Vagina (tissue), 2 donors: Measurements from ENCODE around the gene ASCC2. TPM values are rescaled to one million over a fixed set of nuclear protein-coding genes. Genes with fewer than 3 reads are reported as not detected.

Experiments used
- DNase-seq, 2 donors: peaks; one replicate each; pipeline ENCODE4 v3.0.0-alpha.2; 2017; ENCODE audit errors: extremely low spot score in 2 of 2
- H3K27ac ChIP-seq: fragments of 200-600 bp; sonication (generic); one replicate; pipeline ENCODE4 v1.5.1; 2019
- H3K27me3 ChIP-seq: fragments of 200-600 bp; sonication (generic); one replicate; pipeline ENCODE4 v1.5.1; 2019
- H3K36me3 ChIP-seq, 2 donors: fragments of 200-600 bp; sonication (generic); one replicate each; pipeline ENCODE4 v1.5.1; 2017 to 2019
- H3K4me1 ChIP-seq: fragments of 200-600 bp; sonication (generic); one replicate; pipeline ENCODE4 v1.5.1; 2019
- H3K4me3 ChIP-seq, 2 donors: fragments of 200-600 bp; sonication (generic); 1 replicate in 1 of 2; 2 replicates in 1 of 2; pipeline ENCODE4 v1.5.1; 2016 to 2019
- H3K9me3 ChIP-seq: fragments of 200-600 bp; sonication (generic); one replicate; pipeline ENCODE4 v1.5.1; 2019
- POLR2A ChIP-seq, 2 donors: fragments of 450-650 bp; IDR thresholded peaks; one replicate each; pipeline ENCODE4 v1.6.1; 2017; ENCODE audit warnings: antibody characterized with exemption in 2 of 2, mild to moderate bottlenecking in 2 of 2, moderate library complexity in 2 of 2
- POLR2AphosphoS5 ChIP-seq, 2 donors: sonication (generic); formaldehyde crosslinking; IDR thresholded peaks; one replicate each; pipeline ENCODE4 v1.9.0; 2017; ENCODE audit warnings: antibody characterized with exemption in 2 of 2, mild to moderate bottlenecking in 2 of 2, low read depth in 1 of 2; ENCODE audit not compliant: insufficient read depth in 1 of 2
- intact Hi-C: fragments of 100-400 bp; cut with DNase I; formaldehyde crosslinking; loops from one replicate; pipeline ENCODE4 v1.15.1; 2023
- total RNA-seq: library from RNA; depleted of rRNA; stranded (reverse); fragments of >200 nt; gene quantifications from one replicate; pipeline ENCODE4 v1.2.3, GENCODE V29; 2016
- TF ChIP-seq, protein P1 (sequence below), 3 experiments: fragments of 450-650 bp in 2 of 3; fragments of 200-600 bp in 1 of 3; sonication (generic) in 1 of 3; IDR thresholded peaks; one replicate each; pipeline ENCODE4 v1.5.1; 2017 to 2019; ENCODE audit warnings: antibody characterized with exemption in 3 of 3, mild to moderate bottlenecking in 2 of 3, moderate library complexity in 2 of 3

Gene ASCC2
- total RNA-seq, 1 donor from 2014 or later, result 62.6 TPM

DNA sequence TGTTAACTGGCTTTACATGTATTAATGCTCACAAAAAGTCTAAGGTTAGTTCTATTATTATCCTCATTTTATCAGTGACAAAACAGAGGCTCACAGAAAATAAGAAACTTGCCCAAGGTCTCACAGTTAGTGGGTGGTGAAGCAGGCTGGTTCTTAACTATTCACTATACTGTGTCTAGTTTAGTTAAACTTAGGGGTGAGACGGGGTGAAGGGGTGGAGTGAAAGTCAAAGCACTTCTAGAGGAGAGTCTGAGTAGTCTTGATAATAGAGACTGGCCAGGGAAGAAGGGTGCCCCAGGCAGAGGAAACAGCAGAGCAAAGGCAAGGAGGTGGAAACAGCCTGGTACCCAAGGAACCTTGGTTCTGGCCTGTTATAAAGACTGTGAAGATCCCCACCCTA is 4.0 kb downstream of the ASCC2 start:
- Histone ChIP-seq H3K27ac (no peak overlapping the region), H3K27me3 (no peaks in the 10 kb centered on the region), H3K36me3 (peaks cover 0 to 8% of the 10 kb centered on the region in 2 donors), H3K4me3 (no peak overlapping the region), H3K4me1 (peaks cover 22% of the 10 kb centered on the region), H3K9me3 (no peaks in the 10 kb centered on the region)
- no peak for DNase-seq
- TF ChIP-seq POLR2A (IDR thresholded peaks at IDR 0.05) (no peak), POLR2AphosphoS5 (IDR thresholded peaks at IDR 0.05; ENCODE audit: insufficient read depth in 1 of 2, low read depth in 1 of 2) (no peak)
- TF ChIP-seq, protein P1, sequence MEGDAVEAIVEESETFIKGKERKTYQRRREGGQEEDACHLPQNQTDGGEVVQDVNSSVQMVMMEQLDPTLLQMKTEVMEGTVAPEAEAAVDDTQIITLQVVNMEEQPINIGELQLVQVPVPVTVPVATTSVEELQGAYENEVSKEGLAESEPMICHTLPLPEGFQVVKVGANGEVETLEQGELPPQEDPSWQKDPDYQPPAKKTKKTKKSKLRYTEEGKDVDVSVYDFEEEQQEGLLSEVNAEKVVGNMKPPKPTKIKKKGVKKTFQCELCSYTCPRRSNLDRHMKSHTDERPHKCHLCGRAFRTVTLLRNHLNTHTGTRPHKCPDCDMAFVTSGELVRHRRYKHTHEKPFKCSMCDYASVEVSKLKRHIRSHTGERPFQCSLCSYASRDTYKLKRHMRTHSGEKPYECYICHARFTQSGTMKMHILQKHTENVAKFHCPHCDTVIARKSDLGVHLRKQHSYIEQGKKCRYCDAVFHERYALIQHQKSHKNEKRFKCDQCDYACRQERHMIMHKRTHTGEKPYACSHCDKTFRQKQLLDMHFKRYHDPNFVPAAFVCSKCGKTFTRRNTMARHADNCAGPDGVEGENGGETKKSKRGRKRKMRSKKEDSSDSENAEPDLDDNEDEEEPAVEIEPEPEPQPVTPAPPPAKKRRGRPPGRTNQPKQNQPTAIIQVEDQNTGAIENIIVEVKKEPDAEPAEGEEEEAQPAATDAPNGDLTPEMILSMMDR (IDR thresholded peaks at IDR 0.05), result no peak
- intact Hi-C loops, result loop anchor here (10.0 kb wide), 1 partner anchor 69 kb away; the partner anchor contains the start of genes UQCR10 and ZMAT5

DNA sequence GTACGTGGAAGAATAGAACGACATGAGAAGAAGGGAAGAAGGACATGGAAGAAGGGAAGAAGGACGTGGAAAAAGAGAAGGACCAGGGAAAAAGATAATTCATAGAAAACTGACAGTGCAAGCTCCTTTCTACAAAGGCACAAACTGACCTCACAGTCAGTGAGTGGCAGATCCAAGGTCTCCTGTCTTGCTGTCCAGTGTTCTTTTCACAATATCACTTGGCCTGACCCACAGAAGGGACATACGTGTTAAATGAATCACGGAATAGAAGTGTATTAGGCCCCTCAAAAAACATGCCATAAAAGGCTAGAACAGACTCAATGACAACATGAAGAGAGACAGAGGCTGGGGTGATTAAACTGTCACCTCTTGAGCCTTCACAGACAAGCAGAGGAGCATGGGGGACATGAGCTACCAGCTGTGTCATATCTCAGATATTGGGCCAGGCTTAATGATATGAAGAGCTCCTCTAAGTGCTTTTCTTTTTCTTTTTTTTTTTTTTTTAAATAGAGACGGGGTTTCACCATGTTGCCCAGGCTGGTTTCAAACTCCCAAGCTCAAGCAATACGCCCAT is 4.6 kb downstream of the ASCC2 start:
- H3K27ac ChIP-seq, result no peak overlapping the region
- no peak overlapping the region for H3K4me3 ChIP-seq
- H3K36me3 ChIP-seq, result peaks cover 0 to 8% of the 10 kb centered on the region in 2 donors
- H3K4me1 ChIP-seq, result peaks cover 22% of the 10 kb centered on the region
- H3K9me3 ChIP-seq, result no peaks in the 10 kb centered on the region
- intact Hi-C loops, result loop anchor here (10.0 kb wide), 1 partner anchor 69 kb away; the partner anchor contains the start of genes UQCR10 and ZMAT5
- no peaks in the 10 kb centered on the region for H3K27me3 ChIP-seq
- DNase-seq, result no peak
- TF ChIP-seq, protein P1 (IDR thresholded peaks at IDR 0.05), result no peak
- TF ChIP-seq POLR2AphosphoS5 (IDR thresholded peaks at IDR 0.05; ENCODE audit: insufficient read depth in 1 of 2, low read depth in 1 of 2) (no peak), POLR2A (IDR thresholded peaks at IDR 0.05) (no peak)

DNA sequence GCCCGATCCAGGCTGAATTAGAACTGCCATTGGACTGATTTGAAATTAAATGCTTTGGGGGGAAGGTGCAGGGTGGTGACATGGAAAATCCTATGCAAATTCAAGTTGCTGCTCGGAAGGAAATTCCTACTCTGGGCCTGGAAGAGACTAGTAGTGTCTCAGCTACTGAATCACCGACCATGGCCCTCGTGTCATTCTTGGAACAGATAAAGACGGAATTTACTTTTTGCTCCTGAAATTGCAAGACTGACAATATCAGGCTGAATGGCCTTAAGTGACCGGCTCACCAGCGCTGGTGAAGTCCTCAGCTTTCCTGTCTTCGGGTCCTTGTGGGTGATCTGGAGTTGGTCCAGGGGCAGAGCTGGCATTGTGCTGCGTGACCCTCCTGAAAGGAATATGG is 6.1 kb downstream of the ASCC2 start:
- Histone ChIP-seq H3K27ac (no peak overlapping the region), H3K4me1 (peaks cover 15% of the 10 kb centered on the region), H3K36me3 (peaks cover 0 to 8% of the 10 kb centered on the region in 2 donors), H3K27me3 (no peaks in the 10 kb centered on the region), H3K4me3 (no peak overlapping the region), H3K9me3 (no peaks in the 10 kb centered on the region)
- intact Hi-C loops, result loop anchor here (10.0 kb wide), 1 partner anchor 67 kb away; the partner anchor contains the start of genes UQCR10 and ZMAT5
- no peak for DNase-seq
- TF ChIP-seq POLR2AphosphoS5 (IDR thresholded peaks at IDR 0.05; ENCODE audit: insufficient read depth in 1 of 2, low read depth in 1 of 2), result no peak
- TF ChIP-seq POLR2A (IDR thresholded peaks at IDR 0.05), result no peak
- TF ChIP-seq, protein P1 (IDR thresholded peaks at IDR 0.05), result no peak

DNA sequence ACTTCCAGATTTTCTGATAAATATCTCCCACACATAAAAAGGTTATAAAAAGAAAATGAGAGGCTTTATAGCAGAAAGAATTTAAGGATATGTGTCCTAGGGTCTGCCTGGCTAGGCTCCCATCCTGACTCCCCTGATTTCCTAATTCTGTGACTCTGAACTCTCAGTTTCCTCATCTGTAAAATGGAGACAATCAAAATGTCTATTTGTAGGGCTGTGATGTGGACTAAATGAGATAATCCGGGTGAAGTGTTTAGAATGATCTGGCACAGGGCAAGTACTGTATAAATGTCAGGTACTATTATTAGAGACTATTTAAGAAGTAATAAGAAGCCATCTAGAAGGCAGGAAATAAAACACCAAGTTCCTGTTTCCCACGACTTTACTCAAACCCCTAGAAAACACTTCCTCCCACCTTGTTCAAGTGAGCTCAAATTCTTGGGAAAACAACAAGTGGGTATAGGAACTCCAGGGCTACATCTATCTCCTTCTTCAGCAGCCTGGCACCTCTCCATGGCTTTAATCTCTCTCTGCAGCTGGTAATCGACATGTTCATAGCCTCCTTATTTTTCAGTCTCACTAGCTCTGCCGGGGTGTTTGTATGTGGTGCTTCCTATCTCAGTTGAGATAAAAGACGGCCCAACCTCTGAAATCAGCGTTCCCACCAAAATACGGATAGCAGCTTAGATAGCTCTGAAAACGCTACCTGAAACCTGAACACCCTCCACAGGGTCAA is 6.7 kb downstream of the ASCC2 start:
- no peak for DNase-seq
- intact Hi-C loops, result loop anchor here (10.0 kb wide), 1 partner anchor 67 kb away; the partner anchor contains the start of genes UQCR10 and ZMAT5
- Histone ChIP-seq H3K4me3 (no peak overlapping the region), H3K36me3 (peaks cover 0 to 11% of the 10 kb centered on the region in 2 donors), H3K4me1 (peaks cover 9% of the 10 kb centered on the region), H3K27me3 (no peaks in the 10 kb centered on the region), H3K9me3 (no peaks in the 10 kb centered on the region), H3K27ac (no peak overlapping the region)
- TF ChIP-seq, protein P1 (IDR thresholded peaks at IDR 0.05), result no peak
- no peak for TF ChIP-seq POLR2A (IDR thresholded peaks at IDR 0.05)
- TF ChIP-seq POLR2AphosphoS5 (IDR thresholded peaks at IDR 0.05; ENCODE audit: insufficient read depth in 1 of 2, low read depth in 1 of 2), result no peak
